Neural crest cell (in vitro differentiated cells): ENCODE results near the gene WNT6. TPM values are rescaled to one million over a fixed set of nuclear protein-coding genes. Genes with fewer than 3 reads are reported as not detected.

ENCODE experiments used
- DNase-seq: peaks from one replicate; pipeline ENCODE4 v3.0.0; 2021; ENCODE audit warnings: low read depth, mixed read lengths, low spot score
- H3K27ac Mint-ChIP-seq: one replicate; pipeline ENCODE4 v1.8.0; 2021; ENCODE audit warnings: mild to moderate bottlenecking, mixed read lengths; ENCODE audit not compliant: unreplicated experiment
- H3K27me3 Mint-ChIP-seq: 2 replicates; pipeline ENCODE4 v1.8.0; 2021; ENCODE audit warnings: low read depth, mild to moderate bottlenecking, mixed read lengths
- H3K36me3 Mint-ChIP-seq: 2 replicates; pipeline ENCODE4 v1.8.0; 2021; ENCODE audit warnings: low read depth, mild to moderate bottlenecking, mixed read lengths
- H3K4me1 Mint-ChIP-seq: 2 replicates; pipeline ENCODE4 v1.8.0; 2021; ENCODE audit warnings: mixed read lengths
- H3K4me3 Mint-ChIP-seq: one replicate; pipeline ENCODE4 v1.8.0; 2021; ENCODE audit warnings: mild to moderate bottlenecking, mixed read lengths
- H3K9me3 Mint-ChIP-seq: 2 replicates; pipeline ENCODE4 v1.8.0; 2021; ENCODE audit warnings: mixed read lengths
- total RNA-seq: library from RNA; stranded (reverse); gene quantifications from 2 replicates; pipeline ENCODE4 v1.2.1, GENCODE V29; 2021
- TF ChIP-seq, protein P1 (sequence below): fragments of 200-600 bp; sonication (generic); conservative IDR thresholded peaks from 2 replicates; pipeline ENCODE4 v1.5.0; 2021; ENCODE audit warnings: antibody characterized with exemption, mild to moderate bottlenecking

Gene WNT6
- total RNA-seq, 1 donor from 2014 or later = not detected

- Mint-ChIP-seq H3K9me3 (no peaks in the 10 kb centered on the region), H3K4me1 (no peaks in the 10 kb centered on the region), H3K4me3 (no peak overlapping the region), H3K36me3 (no peaks in the 10 kb centered on the region), H3K27me3 (peaks cover 98% of the 10 kb centered on the region), H3K27ac (no peak overlapping the region)
- no peak for DNase-seq
- TF ChIP-seq, protein P1, sequence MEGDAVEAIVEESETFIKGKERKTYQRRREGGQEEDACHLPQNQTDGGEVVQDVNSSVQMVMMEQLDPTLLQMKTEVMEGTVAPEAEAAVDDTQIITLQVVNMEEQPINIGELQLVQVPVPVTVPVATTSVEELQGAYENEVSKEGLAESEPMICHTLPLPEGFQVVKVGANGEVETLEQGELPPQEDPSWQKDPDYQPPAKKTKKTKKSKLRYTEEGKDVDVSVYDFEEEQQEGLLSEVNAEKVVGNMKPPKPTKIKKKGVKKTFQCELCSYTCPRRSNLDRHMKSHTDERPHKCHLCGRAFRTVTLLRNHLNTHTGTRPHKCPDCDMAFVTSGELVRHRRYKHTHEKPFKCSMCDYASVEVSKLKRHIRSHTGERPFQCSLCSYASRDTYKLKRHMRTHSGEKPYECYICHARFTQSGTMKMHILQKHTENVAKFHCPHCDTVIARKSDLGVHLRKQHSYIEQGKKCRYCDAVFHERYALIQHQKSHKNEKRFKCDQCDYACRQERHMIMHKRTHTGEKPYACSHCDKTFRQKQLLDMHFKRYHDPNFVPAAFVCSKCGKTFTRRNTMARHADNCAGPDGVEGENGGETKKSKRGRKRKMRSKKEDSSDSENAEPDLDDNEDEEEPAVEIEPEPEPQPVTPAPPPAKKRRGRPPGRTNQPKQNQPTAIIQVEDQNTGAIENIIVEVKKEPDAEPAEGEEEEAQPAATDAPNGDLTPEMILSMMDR = no peak
Observed at GRCh38 chr2:218871345-218872302, 12.0 kb downstream of the WNT6 start.

GRCh38 chr2:218872645-218873358 is 13.2 kb downstream of the WNT6 start:
- Mint-ChIP-seq H3K27ac (no peak overlapping the region), H3K4me3 (no peak overlapping the region), H3K9me3 (no peaks in the 10 kb centered on the region), H3K4me1 (no peaks in the 10 kb centered on the region), H3K36me3 (no peaks in the 10 kb centered on the region), H3K27me3 (peaks cover 98% of the 10 kb centered on the region)
- no peak for DNase-seq
- TF ChIP-seq, protein P1 = no peak

DNA sequence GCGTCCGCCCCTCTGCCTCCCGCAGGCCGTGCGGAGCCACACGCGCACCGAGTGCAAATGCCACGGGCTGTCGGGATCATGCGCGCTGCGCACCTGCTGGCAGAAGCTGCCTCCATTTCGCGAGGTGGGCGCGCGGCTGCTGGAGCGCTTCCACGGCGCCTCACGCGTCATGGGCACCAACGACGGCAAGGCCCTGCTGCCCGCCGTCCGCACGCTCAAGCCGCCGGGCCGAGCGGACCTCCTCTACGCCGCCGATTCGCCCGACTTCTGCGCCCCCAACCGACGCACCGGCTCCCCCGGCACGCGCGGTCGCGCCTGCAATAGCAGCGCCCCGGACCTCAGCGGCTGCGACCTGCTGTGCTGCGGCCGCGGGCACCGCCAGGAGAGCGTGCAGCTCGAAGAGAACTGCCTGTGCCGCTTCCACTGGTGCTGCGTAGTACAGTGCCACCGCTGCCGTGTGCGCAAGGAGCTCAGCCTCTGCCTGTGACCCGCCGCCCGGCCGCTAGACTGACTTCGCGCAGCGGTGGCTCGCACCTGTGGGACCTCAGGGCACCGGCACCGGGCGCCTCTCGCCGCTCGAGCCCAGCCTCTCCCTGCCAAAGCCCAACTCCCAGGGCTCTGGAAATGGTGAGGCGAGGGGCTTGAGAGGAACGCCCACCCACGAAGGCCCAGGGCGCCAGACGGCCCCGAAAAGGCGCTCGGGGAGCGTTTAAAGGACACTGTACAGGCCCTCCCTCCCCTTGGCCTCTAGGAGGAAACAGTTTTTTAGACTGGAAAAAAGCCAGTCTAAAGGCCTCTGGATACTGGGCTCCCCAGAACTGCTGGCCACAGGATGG is 14.0 kb downstream of the WNT6 start:
- Mint-ChIP-seq H3K36me3 (no peaks in the 10 kb centered on the region), H3K9me3 (no peaks in the 10 kb centered on the region), H3K27me3 (peaks cover 98% of the 10 kb centered on the region), H3K4me3 (no peak overlapping the region), H3K4me1 (no peaks in the 10 kb centered on the region), H3K27ac (no peak overlapping the region)
- TF ChIP-seq, protein P1 = no peak
- no peak for DNase-seq

DNA sequence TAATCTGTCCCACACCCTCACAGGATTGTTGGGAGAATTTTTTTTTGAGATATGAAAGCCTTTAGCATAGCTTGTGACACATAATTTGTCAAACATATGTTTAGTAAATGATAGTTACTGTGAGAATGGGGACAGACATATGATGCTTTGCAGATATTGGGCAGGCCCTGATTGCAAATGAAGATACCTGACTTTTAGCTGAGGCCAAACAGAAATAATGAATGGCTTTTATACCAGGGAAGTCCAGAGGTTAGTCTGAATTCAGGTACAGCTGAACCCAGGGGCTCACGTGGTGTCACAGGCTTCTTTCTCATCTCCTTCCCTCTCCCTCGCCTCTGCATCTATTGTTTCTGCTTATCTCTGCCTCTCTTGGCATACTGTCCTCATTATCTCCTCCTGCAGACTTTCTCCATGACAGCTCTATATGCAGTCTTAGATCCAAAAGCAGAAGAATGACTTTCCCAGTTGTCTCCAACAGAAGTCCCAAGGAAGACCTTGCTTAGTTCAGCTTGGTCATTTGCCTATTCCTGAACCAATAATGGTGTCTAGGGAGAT is 16.2 kb downstream of the WNT6 start:
- peaks cover 93% of the 10 kb centered on the region for H3K27me3 Mint-ChIP-seq
- no peak for DNase-seq
- TF ChIP-seq, protein P1 = no peak
- H3K36me3 Mint-ChIP-seq = no peaks in the 10 kb centered on the region
- no peak overlapping the region for H3K27ac Mint-ChIP-seq
- no peak overlapping the region for H3K4me3 Mint-ChIP-seq
- H3K4me1 Mint-ChIP-seq = no peaks in the 10 kb centered on the region
- H3K9me3 Mint-ChIP-seq = no peaks in the 10 kb centered on the region
